HG02623 (cell line): ENCODE measurements around the gene CCDC81.
"Not testable (repeated sequence)": the region's sequence is repeated elsewhere in the genome, so short reads cannot be mapped to it uniquely, and the experiment has no call there.

ENCODE experiments used
- ATAC-seq: cut with Tn5 transposase; IDR thresholded peaks from one replicate; pipeline ENCODE4 v1.9.1; 2021; ENCODE audit warnings: moderate library complexity; ENCODE audit not compliant: unreplicated experiment

Gene CCDC81

GRCh38 chr11:86374586-86374985, at the start of gene CCDC81:
Gene CCDC81, plus strand, starts transcription at chr11:86374887. Its CDS starts 277 bp downstream, at chr11:86375164.
- no peak for ATAC-seq

- no peak for ATAC-seq
These were observed 39.4 kb upstream of the CCDC81 start for GRCh38 chr11:86335131-86335767.

- ATAC-seq, result no peak
These were observed 37.5 kb upstream of the CCDC81 start for GRCh38 chr11:86337227-86337626.

- no peak for ATAC-seq
These were observed 33.3 kb upstream of the CCDC81 start for GRCh38 chr11:86341382-86341781.

GRCh38 chr11:86346513-86346912, 28.2 kb upstream of the CCDC81 start:
- ATAC-seq, result no peak

- no peak for ATAC-seq
These were observed 19.4 kb upstream of the CCDC81 start for GRCh38 chr11:86355256-86355655.

GRCh38 chr11:86357412-86357811, 17.3 kb upstream of the CCDC81 start:
- not testable (repeated sequence) for ATAC-seq

GRCh38 chr11:86358720-86359119, 16.0 kb upstream of the CCDC81 start:
- no peak for ATAC-seq

GRCh38 chr11:86360775-86361395, 13.8 kb upstream of the CCDC81 start:
- ATAC-seq, result no peak

GRCh38 chr11:86363424-86363823, 11.3 kb upstream of the CCDC81 start:
- no peak for ATAC-seq

GRCh38 chr11:86365546-86365945, 9.1 kb upstream of the CCDC81 start:
- no peak for ATAC-seq

GRCh38 chr11:86369668-86370067, 5.0 kb upstream of the CCDC81 start:
- no peak for ATAC-seq

GRCh38 chr11:86370171-86370570, 4.5 kb upstream of the CCDC81 start:
- no peak for ATAC-seq

- ATAC-seq, result no peak
These were observed 3.6 kb upstream of the CCDC81 start for GRCh38 chr11:86370922-86371594.

GRCh38 chr11:86372041-86372440, 2.6 kb upstream of the CCDC81 start:
- ATAC-seq, result no peak

GRCh38 chr11:86372586-86372985, 2.1 kb upstream of the CCDC81 start:
- no peak for ATAC-seq

GRCh38 chr11:86374069-86374468, 618 bp upstream of the CCDC81 start:
- ATAC-seq, result no peak

GRCh38 chr11:86377972-86378371, 3.3 kb downstream of the CCDC81 start:
- ATAC-seq, result no peak

- no peak for ATAC-seq
These were observed 5.8 kb downstream of the CCDC81 start for GRCh38 chr11:86380295-86381059.

GRCh38 chr11:86383041-86383955, 8.6 kb downstream of the CCDC81 start:
- ATAC-seq, result no peak
